Transverse colon (tissue), 4 donors: ENCODE measurements around the gene UPP2. TPM values are rescaled to one million over a fixed set of nuclear protein-coding genes. Genes with fewer than 3 reads are reported as not detected.

Source experiments
- DNase-seq: peaks from one replicate; pipeline ENCODE4 v3.0.0-alpha.2; 2019
- H3K27ac ChIP-seq, 4 donors: fragments of 200-600 bp; sonication (generic); 2 replicates each; pipeline ENCODE4 v1.5.1; 2016 to 2018; ENCODE audit warnings: inconsistent platforms in 4 of 4
- H3K27me3 ChIP-seq: fragments of 200-600 bp; sonication (generic); 2 replicates; pipeline ENCODE4 v1.5.1; 2017; ENCODE audit warnings: inconsistent platforms
- H3K36me3 ChIP-seq, 4 donors: fragments of 200-600 bp; sonication (generic); 2 replicates each; pipeline ENCODE4 v1.5.1; 2017 to 2019; ENCODE audit warnings: inconsistent platforms in 4 of 4
- H3K4me1 ChIP-seq, 4 donors: fragments of 200-600 bp; sonication (generic); 2 replicates each; pipeline ENCODE4 v1.5.1; 2017 to 2020; ENCODE audit warnings: inconsistent platforms in 4 of 4
- H3K4me3 ChIP-seq, 4 donors: fragments of 200-600 bp; sonication (generic); 1 replicate in 1 of 4; 2 replicates in 3 of 4; pipeline versions ENCODE4 v1.5.1 to v1.6.1; 2017 to 2019; ENCODE audit warnings: inconsistent platforms in 4 of 4
- H3K9me3 ChIP-seq, 2 donors: fragments of 200-600 bp; sonication (generic); 2 replicates each; pipeline ENCODE4 v1.5.1; 2017 to 2019; ENCODE audit warnings: inconsistent platforms in 2 of 2
- EP300 ChIP-seq: sonication (generic); formaldehyde crosslinking; IDR thresholded peaks from one replicate; pipeline ENCODE4 v1.6.1; 2017; ENCODE audit warnings: antibody characterized with exemption, low read depth
- POLR2A ChIP-seq: fragments of 450-650 bp; IDR thresholded peaks from one replicate; pipeline ENCODE4 v1.6.1; 2016; ENCODE audit warnings: antibody characterized with exemption, mild to moderate bottlenecking, moderate library complexity
- POLR2AphosphoS5 ChIP-seq, 3 donors: sonication (generic); formaldehyde crosslinking; IDR thresholded peaks; one replicate each; pipeline ENCODE4 v1.6.1; 2016; ENCODE audit warnings: antibody characterized with exemption in 3 of 3
- WGBS, 2 donors: methylation state at CpG; one replicate each; pipeline ENCODE4 v1.1.5; 2018; ENCODE audit warnings: low coverage in 1 of 2; 5-methylcytosine and 5-hydroxymethylcytosine counted together
- in situ Hi-C, 4 donors: fragments of 200-750 bp; cut with MboI; loops; one replicate each; pipeline versions ENCODE4 v1.15.0 to v1.15.1; 2017; ENCODE audit warnings: low sequenced_read_pairs in 3 of 4, low pct_ligation_motif_present in 1 of 4, low pct_unique_long_range_greater_than_20kb in 1 of 4
- intact Hi-C: fragments of 100-400 bp; cut with DNase I; formaldehyde crosslinking; loops from one replicate; pipeline ENCODE4 v1.15.1; 2023; ENCODE audit warnings: low total_unique reads
- total RNA-seq, 4 donors: library from RNA; depleted of rRNA; stranded (reverse); fragments of >200 nt; gene quantifications; one replicate each; pipeline ENCODE4 v1.1.0, GENCODE V29; 2016
- TF ChIP-seq, protein P1 (sequence below), 5 experiments: fragments of 200-600 bp in 3 of 5; fragments of 450-650 bp in 2 of 5; sonication (generic) in 3 of 5; IDR thresholded peaks; 1 replicate in 2 of 5; 2 replicates in 3 of 5; pipeline ENCODE4 v1.5.1; 2016 to 2017; ENCODE audit warnings: antibody characterized with exemption in 5 of 5, inconsistent platforms in 3 of 5, mild to moderate bottlenecking in 2 of 5, moderate library complexity in 1 of 5

UPP2 gene
- total RNA-seq, 4 donors from 2014 or later: not detected

DNA sequence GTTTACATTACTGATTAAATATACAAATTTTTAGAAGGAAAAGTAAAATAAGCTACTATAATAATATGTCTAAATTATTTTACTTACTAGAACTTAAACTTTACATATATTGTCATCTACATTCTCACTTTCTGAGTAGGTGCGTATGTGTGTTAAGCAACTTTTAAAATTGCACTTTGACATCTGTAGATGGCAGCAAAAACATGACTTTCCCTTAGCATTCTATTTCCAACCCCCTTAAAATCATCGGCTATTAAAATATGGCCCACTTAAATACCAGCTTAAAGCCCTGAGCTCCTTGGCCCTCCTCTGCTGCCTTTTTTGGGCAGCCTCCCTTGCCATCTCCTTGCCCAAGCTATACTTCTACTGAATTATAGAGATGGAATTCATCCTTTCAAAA lies 78.0 kb downstream of the UPP2 start:
- no peak for DNase-seq
- no peak overlapping the region for H3K4me3 ChIP-seq
- in situ Hi-C loops (no loop called here), intact Hi-C loops (no loop called here)
- no peak for TF ChIP-seq POLR2AphosphoS5 (IDR thresholded peaks at IDR 0.05)
- TF ChIP-seq, protein P1, sequence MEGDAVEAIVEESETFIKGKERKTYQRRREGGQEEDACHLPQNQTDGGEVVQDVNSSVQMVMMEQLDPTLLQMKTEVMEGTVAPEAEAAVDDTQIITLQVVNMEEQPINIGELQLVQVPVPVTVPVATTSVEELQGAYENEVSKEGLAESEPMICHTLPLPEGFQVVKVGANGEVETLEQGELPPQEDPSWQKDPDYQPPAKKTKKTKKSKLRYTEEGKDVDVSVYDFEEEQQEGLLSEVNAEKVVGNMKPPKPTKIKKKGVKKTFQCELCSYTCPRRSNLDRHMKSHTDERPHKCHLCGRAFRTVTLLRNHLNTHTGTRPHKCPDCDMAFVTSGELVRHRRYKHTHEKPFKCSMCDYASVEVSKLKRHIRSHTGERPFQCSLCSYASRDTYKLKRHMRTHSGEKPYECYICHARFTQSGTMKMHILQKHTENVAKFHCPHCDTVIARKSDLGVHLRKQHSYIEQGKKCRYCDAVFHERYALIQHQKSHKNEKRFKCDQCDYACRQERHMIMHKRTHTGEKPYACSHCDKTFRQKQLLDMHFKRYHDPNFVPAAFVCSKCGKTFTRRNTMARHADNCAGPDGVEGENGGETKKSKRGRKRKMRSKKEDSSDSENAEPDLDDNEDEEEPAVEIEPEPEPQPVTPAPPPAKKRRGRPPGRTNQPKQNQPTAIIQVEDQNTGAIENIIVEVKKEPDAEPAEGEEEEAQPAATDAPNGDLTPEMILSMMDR (IDR thresholded peaks at IDR 0.05): peak in 3 of 5 experiments; percentile 13 to 14 (median 13)
- no peak for TF ChIP-seq POLR2A
- 24 to 40% methylated on average over 2 of the region's 2 CpGs for WGBS, 2 donors
- no peak overlapping the region for H3K27ac ChIP-seq
- no peaks in the 10 kb centered on the region for H3K4me1 ChIP-seq
- no peaks in the 10 kb centered on the region for H3K36me3 ChIP-seq
- H3K27me3 ChIP-seq: no peaks in the 10 kb centered on the region
- H3K9me3 ChIP-seq: no peaks in the 10 kb centered on the region

DNA sequence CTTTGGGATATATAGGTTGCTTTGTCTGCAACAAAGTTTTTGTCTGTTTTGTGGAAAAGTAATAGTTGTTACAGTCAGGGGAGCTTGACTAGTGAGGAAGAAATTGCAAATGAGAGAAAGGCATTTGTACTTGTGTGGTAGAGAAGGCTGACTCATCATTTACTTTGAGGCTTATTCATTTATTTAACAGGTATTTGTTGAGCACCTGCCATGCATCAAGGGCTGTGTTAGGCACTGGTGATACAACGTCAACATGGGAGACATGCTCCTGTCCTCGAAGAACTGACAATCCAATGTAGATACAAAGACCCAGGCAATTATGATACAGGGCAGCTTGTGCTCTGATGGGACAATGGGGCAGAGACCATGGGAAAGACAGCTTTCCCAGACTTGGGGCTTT lies 79.5 kb downstream of the UPP2 start:
- no peak overlapping the region for H3K4me3 ChIP-seq
- in situ Hi-C loops: no loop called here

DNA sequence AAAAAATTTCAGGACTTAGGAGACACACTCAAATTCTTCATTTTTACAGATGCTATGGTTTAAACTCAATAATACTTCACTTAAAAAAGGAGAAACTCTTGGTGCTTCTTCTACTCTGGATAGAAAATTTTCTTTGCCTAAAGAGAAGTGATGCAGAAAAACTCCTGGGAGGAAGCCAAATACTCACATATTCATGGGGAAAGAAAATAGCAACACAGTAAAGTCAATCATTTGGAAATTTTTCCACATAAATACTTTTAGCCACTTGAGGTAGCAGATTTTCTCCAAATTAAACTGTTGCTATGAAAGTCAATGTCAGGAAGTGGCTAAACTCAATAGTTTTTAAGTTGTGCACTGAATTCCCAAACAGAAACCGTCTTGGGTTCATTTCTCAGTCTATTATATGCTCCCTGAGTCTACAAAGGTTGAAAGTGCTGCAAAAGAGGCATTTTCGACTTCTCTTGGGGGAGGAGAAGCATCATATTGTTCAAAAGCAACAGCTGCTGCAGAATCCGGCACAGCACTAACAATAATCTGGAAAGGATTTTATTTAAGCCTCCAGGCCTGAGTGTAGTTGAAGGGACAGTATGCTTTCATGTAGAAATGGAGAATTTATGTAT lies 81.1 kb downstream of the UPP2 start:
- in situ Hi-C loops: no loop called here
- TF ChIP-seq, protein P1 (IDR thresholded peaks at IDR 0.05): no peak
- TF ChIP-seq POLR2AphosphoS5 (IDR thresholded peaks at IDR 0.05) (no peak), POLR2A (no peak), EP300 (no peak)
- intact Hi-C loops: no loop called here

More for the DNA sequence above, 79.5 kb downstream of the UPP2 start:
- no peaks in the 10 kb centered on the region for H3K9me3 ChIP-seq
- DNase-seq: no peak
- no peaks in the 10 kb centered on the region for H3K4me1 ChIP-seq
- WGBS, 2 donors: 87 to 100% methylated on average over 1 to 2 of the region's 2 CpGs
- intact Hi-C loops: no loop called here
- TF ChIP-seq EP300 (no peak), POLR2A (no peak), POLR2AphosphoS5 (IDR thresholded peaks at IDR 0.05) (no peak)
- TF ChIP-seq, protein P1 (IDR thresholded peaks at IDR 0.05): no peak
- no peak overlapping the region for H3K27ac ChIP-seq
- no peaks in the 10 kb centered on the region for H3K27me3 ChIP-seq
- H3K36me3 ChIP-seq: no peaks in the 10 kb centered on the region

DNA sequence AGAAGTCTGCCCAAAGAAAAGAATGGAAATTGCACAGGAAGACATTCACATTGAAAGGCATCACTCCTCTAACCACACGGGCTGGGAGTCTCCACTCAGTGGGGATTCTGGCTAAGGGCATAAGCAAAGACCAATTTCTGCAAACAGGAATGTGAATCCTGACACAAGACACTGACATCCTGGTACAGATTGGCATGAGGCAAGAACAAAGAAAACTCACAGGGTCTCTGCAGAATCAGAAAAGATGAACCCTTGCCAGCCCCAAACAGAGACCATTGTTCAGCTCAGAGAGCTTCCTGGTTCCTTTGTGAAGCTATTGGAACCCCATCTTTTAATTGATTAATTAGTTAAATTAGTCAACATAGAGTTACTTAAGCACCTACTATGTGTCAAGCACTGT lies 82.3 kb downstream of the UPP2 start:
- no peak for DNase-seq
- Histone ChIP-seq H3K4me1 (no peaks in the 10 kb centered on the region), H3K36me3 (no peaks in the 10 kb centered on the region), H3K4me3 (no peak overlapping the region), H3K27me3 (no peaks in the 10 kb centered on the region), H3K9me3 (no peaks in the 10 kb centered on the region), H3K27ac (no peak overlapping the region)
- TF ChIP-seq, protein P1 (IDR thresholded peaks at IDR 0.05): no peak
- TF ChIP-seq EP300: no peak
- no peak for TF ChIP-seq POLR2AphosphoS5 (IDR thresholded peaks at IDR 0.05)
- WGBS, 2 donors: 90% methylated on average over 1 of the region's 1 CpG; no CpG with 5 or more reads in 1 of the 2 donors
- intact Hi-C loops: no loop called here
- in situ Hi-C loops: no loop called here

More for the DNA sequence above, 81.1 kb downstream of the UPP2 start:
- no peaks in the 10 kb centered on the region for H3K4me1 ChIP-seq
- no peaks in the 10 kb centered on the region for H3K27me3 ChIP-seq
- 62 to 75% methylated on average over 3 of the region's 3 CpGs for WGBS, 2 donors
- H3K4me3 ChIP-seq: no peak overlapping the region
- H3K27ac ChIP-seq: no peak overlapping the region
- H3K36me3 ChIP-seq: no peaks in the 10 kb centered on the region
- DNase-seq: no peak
- no peaks in the 10 kb centered on the region for H3K9me3 ChIP-seq
